Hematopoietic multipotent progenitor cell treated with erythropoietin and hydrocortisone succinate and interleukin-3 and kit ligand, for 17 days (in vitro differentiated cells): ENCODE measurements around the gene SMTNL1.

ENCODE experiments used
- DNase-seq: peaks from one replicate; pipeline ENCODE4 v3.0.0-alpha.2; 2015; ENCODE audit warnings: low spot score

Gene SMTNL1

GRCh38 chr11:57536947-57537619 lies at the start of gene SMTNL1:
Gene SMTNL1, plus strand, starts transcription at chr11:57537595. Its CDS starts 5,048 bp downstream, at chr11:57542643.
- DNase-seq: no peak

- DNase-seq: no peak
These were observed 49.3 kb upstream of the SMTNL1 start for GRCh38 chr11:57487920-57488659.

- DNase-seq: no peak
These were observed 46.7 kb upstream of the SMTNL1 start for GRCh38 chr11:57490456-57491248.

GRCh38 chr11:57491371-57492061 lies 45.9 kb upstream of the SMTNL1 start:
- DNase-seq: peak; percentile 76

GRCh38 chr11:57493507-57494503 lies 43.6 kb upstream of the SMTNL1 start:
- peak; percentile 80 for DNase-seq

GRCh38 chr11:57496109-57496820 lies 41.1 kb upstream of the SMTNL1 start:
- DNase-seq: no peak

GRCh38 chr11:57497303-57498247 lies 39.8 kb upstream of the SMTNL1 start:
- DNase-seq: no peak

GRCh38 chr11:57498540-57498939 lies 38.9 kb upstream of the SMTNL1 start:
- DNase-seq: no peak

- DNase-seq: peak; percentile 96
These were observed 37.9 kb upstream of the SMTNL1 start for GRCh38 chr11:57499413-57499982.

- no peak for DNase-seq
These were observed 37.4 kb upstream of the SMTNL1 start for GRCh38 chr11:57499983-57500461.

GRCh38 chr11:57500515-57500914 lies 36.9 kb upstream of the SMTNL1 start:
- no peak for DNase-seq

GRCh38 chr11:57500926-57501325 lies 36.5 kb upstream of the SMTNL1 start:
- DNase-seq: no peak

- no peak for DNase-seq
These were observed 35.4 kb upstream of the SMTNL1 start for GRCh38 chr11:57501953-57502352.

- DNase-seq: no peak
These were observed 35.0 kb upstream of the SMTNL1 start for GRCh38 chr11:57502376-57502775.

- DNase-seq: no peak
These were observed 34.5 kb upstream of the SMTNL1 start for GRCh38 chr11:57502870-57503269.

- DNase-seq: no peak
These were observed 32.9 kb upstream of the SMTNL1 start for GRCh38 chr11:57504511-57504910.

GRCh38 chr11:57506522-57506921 lies 30.9 kb upstream of the SMTNL1 start:
- no peak for DNase-seq

- DNase-seq: no peak
These were observed 28.8 kb upstream of the SMTNL1 start for GRCh38 chr11:57508341-57509170.
